AG09319 (cell line): Measurements from ENCODE around the gene PPARGC1A.

Experiments
- DNase-seq: peaks from one replicate; pipeline ENCODE4 v3.0.0-alpha.2; 2010; ENCODE audit warnings: low read depth; ENCODE audit errors: extremely low read depth
- CTCF ChIP-seq: IDR thresholded peaks from 2 replicates; pipeline ENCODE4 v1.5.1; 2011; ENCODE audit warnings: low read depth, mild to moderate bottlenecking, inconsistent platforms, low read length, moderate library complexity

PPARGC1A gene

GRCh38 chr4:23838607-23839006 lies 51.2 kb downstream of the PPARGC1A start:
- DNase-seq = no peak
- TF ChIP-seq CTCF = no peak

GRCh38 chr4:23838131-23838530 lies 51.7 kb downstream of the PPARGC1A start:
- no peak for DNase-seq
- no peak for TF ChIP-seq CTCF

- no peak for TF ChIP-seq CTCF
- no peak for DNase-seq
Measured at GRCh38 chr4:23837371-23837770, 52.5 kb downstream of the PPARGC1A start.

- no peak for DNase-seq
- no peak for TF ChIP-seq CTCF
Measured at GRCh38 chr4:23835774-23836478, 53.9 kb downstream of the PPARGC1A start.

- no peak for TF ChIP-seq CTCF
- DNase-seq = no peak
Measured at GRCh38 chr4:23828779-23829178, 61.1 kb downstream of the PPARGC1A start.

- no peak for DNase-seq
- no peak for TF ChIP-seq CTCF
Measured at GRCh38 chr4:23828020-23828715, 61.7 kb downstream of the PPARGC1A start.

GRCh38 chr4:23822181-23822580 lies 67.7 kb downstream of the PPARGC1A start:
- DNase-seq = no peak
- TF ChIP-seq CTCF = no peak
